ENCODE data around the gene CBX5.

DNA sequence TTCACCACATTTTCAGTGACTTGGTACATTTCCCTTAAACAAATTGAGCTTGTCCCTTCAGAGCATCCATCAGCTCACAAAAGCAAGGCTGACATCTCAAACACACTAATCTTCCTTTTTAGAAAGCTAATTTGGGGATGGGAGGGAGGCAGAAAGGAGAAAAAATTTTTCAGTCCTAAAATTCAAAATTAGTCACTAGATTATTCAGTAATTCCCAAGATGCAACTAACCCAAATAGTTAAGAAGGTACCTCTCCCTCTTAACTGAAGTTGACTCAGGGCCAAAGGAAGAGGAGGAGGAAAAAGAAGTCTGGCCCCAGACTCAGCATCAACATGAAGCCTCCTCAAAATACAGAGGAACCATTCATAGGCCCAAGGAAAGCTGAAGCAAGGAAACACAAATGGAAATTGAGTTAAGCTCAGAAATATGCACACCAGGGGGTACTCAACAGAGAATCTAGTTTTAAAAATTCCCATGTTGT lies 21.7 kb downstream of the CBX5 start:
- TF ChIP-seq, protein P1, sequence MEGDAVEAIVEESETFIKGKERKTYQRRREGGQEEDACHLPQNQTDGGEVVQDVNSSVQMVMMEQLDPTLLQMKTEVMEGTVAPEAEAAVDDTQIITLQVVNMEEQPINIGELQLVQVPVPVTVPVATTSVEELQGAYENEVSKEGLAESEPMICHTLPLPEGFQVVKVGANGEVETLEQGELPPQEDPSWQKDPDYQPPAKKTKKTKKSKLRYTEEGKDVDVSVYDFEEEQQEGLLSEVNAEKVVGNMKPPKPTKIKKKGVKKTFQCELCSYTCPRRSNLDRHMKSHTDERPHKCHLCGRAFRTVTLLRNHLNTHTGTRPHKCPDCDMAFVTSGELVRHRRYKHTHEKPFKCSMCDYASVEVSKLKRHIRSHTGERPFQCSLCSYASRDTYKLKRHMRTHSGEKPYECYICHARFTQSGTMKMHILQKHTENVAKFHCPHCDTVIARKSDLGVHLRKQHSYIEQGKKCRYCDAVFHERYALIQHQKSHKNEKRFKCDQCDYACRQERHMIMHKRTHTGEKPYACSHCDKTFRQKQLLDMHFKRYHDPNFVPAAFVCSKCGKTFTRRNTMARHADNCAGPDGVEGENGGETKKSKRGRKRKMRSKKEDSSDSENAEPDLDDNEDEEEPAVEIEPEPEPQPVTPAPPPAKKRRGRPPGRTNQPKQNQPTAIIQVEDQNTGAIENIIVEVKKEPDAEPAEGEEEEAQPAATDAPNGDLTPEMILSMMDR (IDR thresholded peaks at IDR 0.05): no peak
- TF ChIP-seq POLR2AphosphoS5 (IDR thresholded peaks at IDR 0.05): no peak
- no peak for TF ChIP-seq POLR2A (IDR thresholded peaks at IDR 0.05)
- no peak for TF ChIP-seq EP300 (IDR thresholded peaks at IDR 0.05)

Data from gastroesophageal sphincter (tissue), 3 donors.